Activated CD8-positive, alpha-beta T cell treated with anti-CD3 and anti-CD28 coated beads for 36 hours (primary cell): ENCODE measurements around the gene TIPRL. TPM values are rescaled to one million over a fixed set of nuclear protein-coding genes. Genes with fewer than 3 reads are reported as not detected.

Experiments
- ATAC-seq: fragments of 200-7000 bp; cut with Tn5 transposase; one replicate; pipeline ENCODE4 v1.10.0; 2021; ENCODE audit warnings: mild to moderate bottlenecking, moderate library complexity
- CTCF ChIA-PET: fragments of 350-600 bp; sonication (Branson Sonifier 250); formaldehyde crosslinking; loops from one replicate; lab custom pipeline; 2021; ENCODE audit warnings: antibody characterized with exemption; lab: Charles Lee
- POLR2A ChIA-PET: fragments of 350-600 bp; sonication (Branson Sonifier 250); formaldehyde crosslinking; loops from one replicate; lab custom pipeline; 2021; ENCODE audit warnings: antibody characterized with exemption; lab: Charles Lee
- DNase-seq: peaks from one replicate; pipeline ENCODE4 v3.0.0-alpha.2; 2020
- H3K27ac Mint-ChIP-seq: one replicate; pipeline ENCODE4 v1.8.0; 2021; ENCODE audit warnings: mild to moderate bottlenecking, mixed read lengths
- H3K27me3 Mint-ChIP-seq: one replicate; pipeline ENCODE4 v1.8.0; 2021; ENCODE audit warnings: mixed read lengths
- H3K36me3 Mint-ChIP-seq: one replicate; pipeline ENCODE4 v1.8.0; 2021; ENCODE audit warnings: low read depth, mixed read lengths
- H3K4me1 Mint-ChIP-seq: one replicate; pipeline ENCODE4 v1.8.0; 2021; ENCODE audit warnings: low read depth, mixed read lengths
- H3K4me3 Mint-ChIP-seq: one replicate; pipeline ENCODE4 v1.8.0; 2021; ENCODE audit warnings: mild to moderate bottlenecking, moderate library complexity, mixed read lengths
- H3K9me3 Mint-ChIP-seq: one replicate; pipeline ENCODE4 v1.8.0; 2021; ENCODE audit warnings: mixed read lengths
- intact Hi-C: fragments of 100-400 bp; cut with micrococcal nuclease; formaldehyde crosslinking; loops from one replicate; pipeline ENCODE4 v1.10.0; 2022
- total RNA-seq, 2 experiments: library from RNA; stranded (reverse); gene quantifications; one replicate each; pipeline ENCODE4 v1.2.3, GENCODE V29; 2021
- TF ChIP-seq, protein P1 (sequence below): fragments of 200-600 bp; IDR thresholded peaks from one replicate; pipeline ENCODE4 v1.8.0; 2022; ENCODE audit warnings: antibody characterized with exemption, mild to moderate bottlenecking

TIPRL gene
- total RNA-seq, 2 experiments from 2014 or later, result 52.2 to 52.5 TPM

DNA sequence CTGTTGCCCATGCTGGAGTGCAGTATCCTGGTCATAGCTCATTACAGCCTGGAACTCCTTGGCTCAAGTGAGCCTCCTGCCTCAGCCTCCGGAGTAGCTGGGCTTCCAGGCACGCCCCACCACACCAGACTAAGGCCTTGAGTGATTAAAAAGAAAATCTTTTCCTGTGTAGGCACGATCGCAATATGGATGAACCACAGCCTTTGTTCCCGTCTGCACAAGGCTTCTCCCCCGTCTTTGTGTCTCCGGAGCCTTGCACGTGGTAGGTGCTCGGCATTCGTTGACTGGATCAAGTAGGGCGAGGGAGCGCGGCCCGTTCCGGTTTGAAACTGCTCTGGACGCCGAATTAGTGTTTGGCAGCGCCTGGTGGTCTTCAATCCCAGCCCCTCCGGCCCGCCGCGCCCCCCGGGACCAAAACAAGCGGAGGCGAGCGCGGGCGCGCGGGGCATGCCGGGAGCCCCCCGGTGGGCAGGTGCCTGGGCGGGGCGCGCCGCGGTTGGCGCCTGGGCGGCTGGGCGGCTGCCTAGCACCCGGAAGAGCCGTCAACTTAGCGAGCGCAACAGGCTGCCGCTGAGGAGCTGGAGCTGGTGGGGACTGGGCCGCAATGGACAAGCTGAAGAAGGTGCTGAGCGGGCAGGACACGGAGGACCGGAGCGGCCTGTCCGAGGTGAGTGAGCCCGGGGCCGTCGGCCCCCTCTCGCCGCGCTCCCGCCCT is 46.9 kb downstream of the TIPRL start, which contains the start of gene SFT2D2:
Gene SFT2D2, plus strand, starts transcription at position 529 of the 715 bp plus-strand sequence. Its CDS starts 76 bp downstream, at position 605.
- no peaks in the 10 kb centered on the region for H3K9me3 Mint-ChIP-seq
- TF ChIP-seq, protein P1, sequence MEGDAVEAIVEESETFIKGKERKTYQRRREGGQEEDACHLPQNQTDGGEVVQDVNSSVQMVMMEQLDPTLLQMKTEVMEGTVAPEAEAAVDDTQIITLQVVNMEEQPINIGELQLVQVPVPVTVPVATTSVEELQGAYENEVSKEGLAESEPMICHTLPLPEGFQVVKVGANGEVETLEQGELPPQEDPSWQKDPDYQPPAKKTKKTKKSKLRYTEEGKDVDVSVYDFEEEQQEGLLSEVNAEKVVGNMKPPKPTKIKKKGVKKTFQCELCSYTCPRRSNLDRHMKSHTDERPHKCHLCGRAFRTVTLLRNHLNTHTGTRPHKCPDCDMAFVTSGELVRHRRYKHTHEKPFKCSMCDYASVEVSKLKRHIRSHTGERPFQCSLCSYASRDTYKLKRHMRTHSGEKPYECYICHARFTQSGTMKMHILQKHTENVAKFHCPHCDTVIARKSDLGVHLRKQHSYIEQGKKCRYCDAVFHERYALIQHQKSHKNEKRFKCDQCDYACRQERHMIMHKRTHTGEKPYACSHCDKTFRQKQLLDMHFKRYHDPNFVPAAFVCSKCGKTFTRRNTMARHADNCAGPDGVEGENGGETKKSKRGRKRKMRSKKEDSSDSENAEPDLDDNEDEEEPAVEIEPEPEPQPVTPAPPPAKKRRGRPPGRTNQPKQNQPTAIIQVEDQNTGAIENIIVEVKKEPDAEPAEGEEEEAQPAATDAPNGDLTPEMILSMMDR, result no peak
- intact Hi-C loops, result no loop called here
- H3K27me3 Mint-ChIP-seq, result peaks cover 6% of the 10 kb centered on the region
- H3K4me1 Mint-ChIP-seq, result peaks cover 33% of the 10 kb centered on the region
- POLR2A ChIA-PET, result interaction anchor here (1.3 to 3.2 kb wide), 4 partner anchors 10 to 290 kb away, joined by 3 to 27 read pairs (median 14); partner anchors contain the start of gene DCAF6
- H3K4me3 Mint-ChIP-seq, result peak within 1 kb of the TSS; percentile 89
- ATAC-seq, result peak; percentile 93
- peaks cover 24% of the 10 kb centered on the region for H3K36me3 Mint-ChIP-seq
- peak within 1 kb of the TSS; percentile 92 for H3K27ac Mint-ChIP-seq
- CTCF ChIA-PET, result interaction anchor here (0.7 to 3.7 kb wide), 5 partner anchors 10 to 140 kb away, joined by 3 to 31 read pairs (median 4); partner anchors contain the start of gene TIPRL
- DNase-seq, result peak; percentile 82

DNA sequence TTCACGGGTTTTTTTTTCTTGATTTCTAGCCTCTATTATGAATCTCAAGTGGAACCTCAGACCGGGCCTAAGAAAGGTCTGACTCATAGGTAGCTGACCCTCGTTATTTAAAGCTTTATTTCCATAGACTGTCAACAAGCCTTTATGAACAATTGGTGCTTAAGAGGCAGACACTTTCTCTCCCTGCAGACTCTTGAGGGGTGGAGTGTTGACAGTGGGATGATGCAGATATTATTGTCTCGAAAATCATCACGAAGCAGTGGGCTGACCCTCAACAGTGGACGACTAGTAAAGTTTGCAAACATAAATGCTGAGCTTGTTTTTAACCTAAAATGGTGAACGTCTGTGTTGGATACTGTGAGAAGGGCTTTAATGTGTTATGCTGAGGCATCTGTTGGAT is 48.9 kb downstream of the TIPRL start:
- no peaks in the 10 kb centered on the region for H3K9me3 Mint-ChIP-seq
- POLR2A ChIA-PET, result interaction anchor here (1.2 to 3.2 kb wide), 3 partner anchors 12 to 48 kb away, joined by 3 to 27 read pairs (median 6); partner anchors contain the start of gene TIPRL
- DNase-seq, result no peak
- intact Hi-C loops, result no loop called here
- ATAC-seq, result no peak
- H3K27me3 Mint-ChIP-seq, result peaks cover 6% of the 10 kb centered on the region
- peaks cover 36% of the 10 kb centered on the region for H3K4me1 Mint-ChIP-seq
- TF ChIP-seq, protein P1, result no peak
- CTCF ChIA-PET, result interaction anchor here (0.7 to 3.7 kb wide), 4 partner anchors 8 to 68 kb away, joined by 3 to 31 read pairs (median 4); no protein-coding TSS in a partner anchor
- peak overlapping the region; percentile 92 for H3K27ac Mint-ChIP-seq
- H3K4me3 Mint-ChIP-seq, result peak overlapping the region; percentile 89
- H3K36me3 Mint-ChIP-seq, result peaks cover 31% of the 10 kb centered on the region

DNA sequence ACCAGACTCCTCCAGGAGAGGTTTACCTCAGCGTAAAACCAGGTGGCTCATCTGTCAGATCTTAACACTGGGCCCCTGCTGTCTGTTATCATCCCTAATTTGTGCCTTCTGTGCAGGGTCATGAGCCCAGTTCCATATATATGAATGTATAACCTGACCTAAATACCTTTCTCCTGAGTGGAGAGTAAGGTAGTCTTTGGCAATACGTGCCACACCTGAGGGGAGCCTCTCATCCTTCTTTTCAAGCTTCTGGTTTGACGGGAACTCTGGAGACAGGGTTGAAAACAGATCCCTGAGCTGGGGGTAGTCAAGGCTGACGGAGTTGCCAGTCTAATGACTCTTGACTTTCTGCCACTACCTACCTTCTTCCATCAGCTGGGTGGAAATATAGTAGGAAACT is 51.1 kb downstream of the TIPRL start:
- TF ChIP-seq, protein P1, result no peak
- Mint-ChIP-seq H3K27ac (no peak overlapping the region), H3K27me3 (no peaks in the 10 kb centered on the region), H3K36me3 (peaks cover 47% of the 10 kb centered on the region), H3K4me3 (no peak overlapping the region), H3K4me1 (peaks cover 46% of the 10 kb centered on the region), H3K9me3 (no peaks in the 10 kb centered on the region)
- ChIA-PET POLR2A (interaction anchor here (1.0 kb wide), 1 partner anchor 1007 kb away, joined by 4 read pairs; no protein-coding TSS in a partner anchor), CTCF (interaction anchor here (1.1 kb wide), 1 partner anchor 113 kb away, joined by 4 read pairs; no protein-coding TSS in a partner anchor)
- no peak for DNase-seq
- intact Hi-C loops, result no loop called here
- ATAC-seq, result no peak

DNA sequence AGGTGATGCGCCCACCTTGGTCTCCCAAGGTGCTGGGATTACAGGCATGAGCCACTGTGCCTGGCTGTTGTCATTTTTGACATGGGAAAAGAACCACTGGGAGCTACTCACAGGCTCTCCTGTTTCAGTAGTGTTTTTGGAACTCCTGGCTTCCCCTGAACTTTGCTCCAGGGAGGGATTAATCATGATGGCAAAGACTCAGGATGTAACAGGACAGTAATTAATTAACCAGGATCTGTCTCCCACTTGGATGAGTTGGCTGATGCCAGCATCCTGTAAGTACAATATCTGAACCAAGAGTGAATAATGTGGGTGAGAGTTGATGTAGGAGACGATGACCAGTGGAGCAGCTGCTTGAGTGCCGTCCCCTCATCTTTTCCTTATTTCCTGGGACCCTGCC is 51.9 kb downstream of the TIPRL start:
- TF ChIP-seq, protein P1, result no peak
- DNase-seq, result no peak
- Mint-ChIP-seq H3K4me1 (peaks cover 52% of the 10 kb centered on the region), H3K27ac (no peak overlapping the region), H3K4me3 (no peak overlapping the region), H3K9me3 (no peaks in the 10 kb centered on the region), H3K27me3 (no peaks in the 10 kb centered on the region), H3K36me3 (peaks cover 51% of the 10 kb centered on the region)
- ChIA-PET CTCF (no interaction called here), POLR2A (no interaction called here)
- no peak for ATAC-seq
- intact Hi-C loops, result no loop called here
